Epithelial cell of prostate (primary cell): ENCODE results near the gene TNFRSF1A.

ENCODE experiments used
- DNase-seq: peaks from one replicate; pipeline ENCODE4 v3.0.0-alpha.2; 2011; ENCODE audit warnings: low read depth, low spot score
- H3K27ac ChIP-seq: fragments of 450-650 bp; 2 replicates; pipeline ENCODE4 v1.5.1; 2017; ENCODE audit warnings: mild to moderate bottlenecking

Gene TNFRSF1A

GRCh38 chr12:6375269-6376078 lies 33.6 kb upstream of the TNFRSF1A start, which contains the start of gene SCNN1A:
SCNN1A (minus strand) TSS chr12:6375563; CDS start chr12:6374783, 780 bp downstream.
- no peak for DNase-seq
- peak within 1 kb of the TSS; percentile 99 for H3K27ac ChIP-seq

- DNase-seq = no peak
- H3K27ac ChIP-seq = peak overlapping the region; percentile 99
These were observed 32.9 kb upstream of the TNFRSF1A start for GRCh38 chr12:6374786-6375160.

GRCh38 chr12:6374028-6374785 lies 32.3 kb upstream of the TNFRSF1A start:
- no peak for DNase-seq
- peak overlapping the region; percentile 99 for H3K27ac ChIP-seq

- no peak for DNase-seq
- peak overlapping the region; percentile 99 for H3K27ac ChIP-seq
These were observed 31.3 kb upstream of the TNFRSF1A start for GRCh38 chr12:6373022-6373787.

GRCh38 chr12:6372403-6373003 lies 30.6 kb upstream of the TNFRSF1A start:
- DNase-seq = peak; percentile 87
- H3K27ac ChIP-seq = peak overlapping the region; percentile 99

- peak; percentile 92 for DNase-seq
- peak overlapping the region; percentile 99 for H3K27ac ChIP-seq
These were observed 29.3 kb upstream of the TNFRSF1A start for GRCh38 chr12:6370994-6371754.

GRCh38 chr12:6370576-6370935 lies 28.7 kb upstream of the TNFRSF1A start:
- peak overlapping the region; percentile 99 for H3K27ac ChIP-seq
- DNase-seq = no peak

GRCh38 chr12:6369916-6370575 lies 28.2 kb upstream of the TNFRSF1A start:
- peak overlapping the region; percentile 99 for H3K27ac ChIP-seq
- no peak for DNase-seq

GRCh38 chr12:6368906-6369525 lies 27.1 kb upstream of the TNFRSF1A start:
- no peak for DNase-seq
- peak overlapping the region; percentile 18 for H3K27ac ChIP-seq

GRCh38 chr12:6367969-6368892 lies 26.4 kb upstream of the TNFRSF1A start:
- no peak for DNase-seq
- H3K27ac ChIP-seq = peak overlapping the region; percentile 18

GRCh38 chr12:6367065-6367968 lies 25.4 kb upstream of the TNFRSF1A start:
- H3K27ac ChIP-seq = peak overlapping the region; percentile 18
- DNase-seq = no peak

GRCh38 chr12:6364044-6364374 lies 22.1 kb upstream of the TNFRSF1A start:
- DNase-seq = no peak
- H3K27ac ChIP-seq = peak overlapping the region; percentile 75

- H3K27ac ChIP-seq = peak overlapping the region; percentile 75
- DNase-seq = no peak
These were observed 21.6 kb upstream of the TNFRSF1A start for GRCh38 chr12:6363330-6364043.

- H3K27ac ChIP-seq = peak overlapping the region; percentile 75
- no peak for DNase-seq
These were observed 21.1 kb upstream of the TNFRSF1A start for GRCh38 chr12:6363010-6363329.

- H3K27ac ChIP-seq = peak overlapping the region; percentile 47
- no peak for DNase-seq
These were observed 20.5 kb upstream of the TNFRSF1A start for GRCh38 chr12:6362403-6362802.

GRCh38 chr12:6361834-6362233 lies 20.0 kb upstream of the TNFRSF1A start:
- peak overlapping the region; percentile 47 for H3K27ac ChIP-seq
- DNase-seq = no peak
